Sciatic nerve (tissue), 2 donors: ENCODE data around the gene ARHGEF17. TPM values are rescaled to one million over a fixed set of nuclear protein-coding genes. Genes with fewer than 3 reads are reported as not detected.

Experiments
- ATAC-seq: fragments of 200-7000 bp; cut with Tn5 transposase; one replicate; pipeline ENCODE4 v1.9.1; 2020; ENCODE audit warnings: mild to moderate bottlenecking, moderate library complexity
- DNase-seq: peaks from one replicate; pipeline ENCODE4 v3.0.0-alpha.2; 2020; ENCODE audit warnings: low spot score
- intact Hi-C: fragments of 100-400 bp; cut with DNase I; formaldehyde crosslinking; loops from one replicate; pipeline ENCODE4 v1.14.2; 2022
- total RNA-seq: library from RNA; stranded (reverse); fragmentation: NEBNext Ultra II Directional; extraction: Animal tissue kit (Norgen Biotek cat#: 25700); gene quantifications from one replicate; pipeline ENCODE4 v1.2.1, GENCODE V29; 2021
- donor health status: DM: no; HTN: no; CAD: no.
- donor health status: DM: no; HTN: no; CAD: no.

Gene ARHGEF17
- total RNA-seq, 1 donor from 2014 or later, result 110 TPM

DNA sequence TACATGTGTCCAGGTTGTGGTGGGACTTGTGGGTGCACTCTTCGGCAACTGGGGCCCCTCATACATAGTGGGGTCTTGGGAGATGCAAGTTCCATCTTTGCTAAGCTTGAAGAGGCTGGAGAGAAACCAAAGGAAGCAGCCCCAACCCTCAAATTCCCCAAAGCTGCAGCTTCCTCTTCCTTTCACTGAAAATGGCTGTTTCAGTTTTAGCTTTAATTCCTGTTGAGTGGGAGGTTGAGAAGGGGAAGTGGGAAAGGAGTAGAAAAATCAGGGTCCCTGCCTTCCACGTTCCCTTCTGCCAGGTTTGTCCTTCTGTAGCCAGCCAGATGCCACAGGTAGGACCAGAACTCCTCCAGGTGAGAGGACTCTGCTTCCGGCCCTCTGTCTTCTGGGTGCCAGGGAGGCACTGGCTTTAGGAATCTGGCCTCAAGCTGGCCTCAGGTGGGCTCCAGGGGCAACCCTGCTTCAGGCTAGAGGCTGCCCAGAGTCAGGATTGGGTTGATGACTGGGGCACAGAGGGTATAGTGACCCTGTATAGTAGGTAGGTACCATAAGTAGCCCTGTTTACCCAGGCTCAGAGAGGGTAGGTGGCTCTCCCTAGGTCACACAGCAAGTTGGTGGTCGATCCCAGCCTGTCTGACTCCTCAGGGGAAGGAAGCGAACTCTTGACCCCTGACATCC is 19.7 kb upstream of the ARHGEF17 start:
- peak; percentile 11 for ATAC-seq
- DNase-seq, result no peak
- intact Hi-C loops, result no loop called here

DNA sequence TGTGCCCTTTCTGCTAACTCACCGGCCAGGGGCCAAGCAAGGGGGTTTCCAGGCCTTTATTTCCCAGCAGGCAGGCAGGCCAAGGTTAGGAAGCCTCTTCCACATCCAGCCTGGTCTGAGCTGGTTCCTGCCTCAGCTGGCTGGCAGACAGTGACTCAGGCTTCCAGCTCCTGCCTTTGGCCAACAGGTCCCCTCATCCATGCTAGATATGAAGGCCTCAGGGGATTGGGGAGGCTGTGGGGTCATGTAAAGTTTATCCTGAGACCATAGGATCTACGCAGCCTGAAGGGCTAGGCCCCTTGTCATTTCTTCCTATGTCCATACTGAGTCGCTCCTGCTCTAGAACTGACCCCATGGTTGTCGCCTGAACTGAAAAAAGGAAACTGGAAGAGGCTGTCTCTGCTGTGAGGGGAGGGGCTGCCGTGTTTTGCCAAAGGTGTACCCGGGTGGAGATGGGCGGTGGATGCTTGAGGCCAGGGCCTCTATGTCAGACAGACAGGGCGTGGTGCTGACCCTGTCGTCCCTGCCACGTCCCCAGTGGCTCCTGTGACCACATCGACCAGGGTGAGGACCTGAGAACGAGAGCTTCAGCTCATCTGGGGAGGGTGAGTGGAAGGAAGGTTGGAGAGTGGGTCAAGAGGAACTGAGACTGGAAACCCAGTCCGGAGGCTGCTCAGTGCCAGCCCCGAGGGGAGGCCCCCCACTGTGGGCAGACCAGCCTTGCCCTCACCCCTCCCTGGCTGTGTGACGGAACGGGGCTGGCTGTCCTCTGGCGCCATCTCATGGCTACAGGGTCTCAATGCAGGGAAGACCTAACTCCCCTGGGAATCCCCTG is 19.0 kb upstream of the ARHGEF17 start:
- intact Hi-C loops, result no loop called here
- peak; percentile 85 for DNase-seq
- ATAC-seq, result peak; percentile 89

DNA sequence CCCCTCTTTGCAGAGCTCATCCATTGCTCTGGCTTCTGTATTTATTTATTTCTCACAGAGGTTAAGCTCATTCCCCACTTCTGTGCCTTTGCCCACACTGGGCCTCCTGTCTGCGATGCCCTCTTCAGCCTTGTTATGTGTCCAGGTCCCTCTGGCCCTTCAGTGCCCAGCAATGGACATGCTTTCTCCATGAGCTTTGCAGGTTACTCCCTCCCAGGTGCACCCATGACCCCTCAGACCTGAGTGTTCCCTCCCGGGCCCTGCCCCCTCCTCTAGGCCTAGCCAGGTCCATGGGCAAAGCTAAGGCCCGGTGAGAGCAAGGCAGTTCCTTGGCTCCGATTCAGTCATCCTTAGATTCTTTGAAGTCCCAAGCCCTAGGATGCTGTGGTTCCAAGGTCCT is 17.5 kb upstream of the ARHGEF17 start:
- ATAC-seq, result no peak

DNA sequence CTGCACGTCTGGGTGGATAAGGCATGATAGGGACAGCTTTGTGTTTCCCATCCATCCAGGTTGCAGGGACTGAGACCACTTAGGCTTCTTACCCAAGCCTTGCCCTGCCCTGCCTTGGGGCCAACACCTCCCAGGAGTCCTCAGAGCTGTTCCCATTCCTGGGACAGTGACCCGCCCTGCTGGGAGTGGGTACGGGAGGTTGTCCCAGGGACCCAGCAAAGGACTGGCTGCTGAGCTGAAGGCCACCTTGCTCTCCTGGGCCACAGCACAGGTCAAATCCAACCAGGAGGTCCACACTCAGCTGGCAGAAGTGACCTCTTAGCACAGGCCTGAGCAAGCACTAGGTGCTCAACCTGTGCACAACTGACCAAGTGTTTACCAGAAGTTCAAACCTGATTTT is 16.9 kb upstream of the ARHGEF17 start:
- ATAC-seq, result no peak
- no peak for DNase-seq

More for the DNA sequence above, 17.5 kb upstream of the ARHGEF17 start:
- intact Hi-C loops, result no loop called here
- no peak for DNase-seq

DNA sequence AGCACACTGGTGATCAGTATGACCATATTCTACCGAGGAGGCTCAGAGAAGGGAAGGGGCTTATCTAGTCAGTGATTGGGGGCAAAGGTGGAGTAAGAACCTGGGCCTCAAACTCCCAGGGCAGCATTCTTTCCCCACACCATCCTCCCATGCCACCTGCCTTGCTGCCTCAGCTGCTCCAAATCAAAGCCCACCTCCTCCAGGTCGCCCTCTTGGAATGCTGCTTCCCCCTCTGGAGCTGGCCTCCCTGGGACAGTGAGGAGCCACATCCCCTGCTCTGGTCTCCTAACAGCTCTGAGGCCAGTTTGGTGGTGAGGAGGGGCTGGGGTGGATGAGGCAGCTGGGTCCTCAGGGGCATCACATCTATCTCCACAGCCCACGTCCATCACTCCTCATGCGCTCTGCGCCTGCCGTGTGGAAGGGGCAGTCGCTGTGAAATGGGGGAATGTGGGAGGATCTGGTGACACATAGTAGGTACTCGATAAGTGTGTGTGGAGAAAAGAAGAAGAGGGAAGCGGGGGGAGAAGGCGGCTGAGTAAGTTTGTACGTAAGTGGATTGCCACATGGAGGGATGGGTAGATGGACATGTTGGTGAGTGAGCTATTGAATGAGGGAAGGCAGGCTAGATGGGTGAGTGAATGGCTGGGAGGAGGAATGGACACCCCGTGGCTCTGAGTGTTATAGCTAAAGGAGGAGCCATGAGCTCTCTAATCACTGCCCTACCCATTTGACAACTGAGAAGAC is 16.1 kb upstream of the ARHGEF17 start:
- no peak for ATAC-seq
- intact Hi-C loops, result no loop called here
- DNase-seq, result no peak

More for the DNA sequence above, 16.9 kb upstream of the ARHGEF17 start:
- intact Hi-C loops, result no loop called here

DNA sequence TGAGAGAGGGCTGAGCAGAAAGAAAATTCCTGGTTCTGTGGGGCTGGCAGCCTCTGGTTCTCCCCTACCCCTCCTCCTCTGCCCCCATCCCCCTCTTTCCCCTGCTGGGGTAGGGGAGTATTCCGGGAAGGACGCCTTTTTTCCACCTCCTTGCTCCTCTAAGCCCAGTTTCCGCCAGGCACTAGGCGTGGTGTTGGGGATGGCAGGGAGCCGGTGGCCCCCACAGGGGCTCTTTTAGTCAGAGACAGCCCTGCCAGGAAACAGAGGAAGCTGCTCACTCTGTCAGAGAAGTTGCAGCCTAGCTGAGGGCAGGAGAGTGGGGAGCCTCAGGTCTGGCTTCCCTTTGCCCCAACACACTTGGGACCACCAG is 15.6 kb upstream of the ARHGEF17 start:
- intact Hi-C loops, result no loop called here
- DNase-seq (no peak), ATAC-seq (no peak)

DNA sequence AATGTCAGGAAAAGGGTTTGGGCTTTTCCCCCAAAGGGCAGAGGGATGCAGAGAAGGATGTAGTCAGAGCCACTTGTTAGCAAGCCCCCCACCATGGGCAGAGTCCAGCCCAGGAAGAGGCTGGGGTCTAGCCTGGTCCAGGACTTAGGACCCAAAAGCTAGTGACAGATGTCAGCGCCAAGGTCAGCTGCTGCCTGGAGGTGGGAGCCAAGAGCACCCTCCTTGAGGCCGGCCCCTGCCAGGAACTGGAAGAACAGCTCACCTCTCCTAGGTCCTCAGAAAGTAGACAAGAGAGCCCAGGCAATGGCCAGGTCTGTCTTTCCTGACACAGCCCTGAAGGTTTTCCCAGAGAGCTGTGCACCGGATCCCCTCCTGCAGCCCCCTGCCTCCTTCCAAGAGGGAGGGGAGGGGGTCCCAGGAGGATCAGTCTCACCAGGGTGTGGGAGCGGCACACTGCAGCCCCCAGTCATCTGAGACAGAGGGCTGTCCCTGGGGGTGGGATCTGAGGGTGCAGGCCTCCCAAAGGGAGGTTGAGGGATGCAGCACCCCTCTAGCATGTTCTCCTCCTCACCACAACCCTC is 14.6 kb upstream of the ARHGEF17 start:
- ATAC-seq, result no peak
- intact Hi-C loops, result no loop called here
- no peak for DNase-seq

DNA sequence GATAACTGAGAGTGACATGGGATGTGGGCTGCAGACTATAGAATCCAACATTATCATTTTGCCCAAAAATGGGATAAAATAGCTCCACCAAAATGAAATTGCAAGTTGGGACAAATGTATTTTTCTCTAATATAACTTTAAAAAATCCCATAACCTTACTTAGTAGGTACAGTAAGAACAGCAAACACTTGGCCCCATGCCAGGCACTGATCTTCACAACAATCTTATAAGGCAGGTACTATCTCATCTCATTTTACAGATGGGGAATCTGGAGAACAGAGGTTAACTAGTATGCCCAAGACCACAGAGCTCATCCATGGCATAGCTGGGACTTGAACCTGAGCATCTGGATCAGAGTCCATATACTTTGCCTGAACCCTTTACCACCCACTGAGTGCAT is 13.5 kb upstream of the ARHGEF17 start:
- DNase-seq (no peak), ATAC-seq (no peak)
- intact Hi-C loops, result loop anchor here (5.0 kb wide), 1 partner anchor 98 kb away; no protein-coding TSS in a partner anchor

DNA sequence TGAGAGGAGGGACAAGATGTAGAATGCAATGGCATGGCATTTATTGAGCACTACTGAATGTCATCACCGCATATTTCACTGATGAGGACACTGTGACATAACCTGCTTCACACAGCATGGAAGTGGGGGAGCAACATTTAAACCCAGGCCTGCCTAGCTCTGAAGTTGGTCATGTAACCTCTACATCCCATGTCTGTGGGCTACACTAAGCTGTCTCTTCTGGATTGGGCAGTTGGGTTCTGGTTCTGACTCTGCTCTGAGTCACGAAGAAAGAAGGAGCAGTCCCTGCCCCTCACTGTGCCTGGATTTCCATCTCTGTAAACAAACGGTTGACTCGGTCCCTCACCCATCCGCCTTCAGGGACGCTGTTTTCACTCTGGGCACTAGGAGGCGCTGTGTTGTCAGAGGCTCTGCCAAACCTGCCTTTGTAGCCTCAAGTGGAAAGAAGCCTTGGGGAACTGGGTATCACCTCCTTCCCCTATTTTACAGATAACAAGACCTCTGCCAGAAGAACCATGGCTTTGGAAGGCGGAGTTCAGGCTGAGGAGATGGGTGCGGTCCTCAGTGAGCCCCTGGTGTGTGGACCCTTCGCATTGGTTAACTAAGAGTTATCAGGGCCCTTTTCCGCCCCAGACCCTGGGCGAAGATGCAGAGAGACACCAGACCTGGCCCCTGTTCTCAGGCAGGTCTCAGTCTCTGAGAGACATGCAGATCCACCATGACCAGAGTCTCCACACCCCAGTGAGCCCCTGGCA is 12.7 kb upstream of the ARHGEF17 start:
- intact Hi-C loops, result loop anchor here (5.0 kb wide), 1 partner anchor 97 kb away; no protein-coding TSS in a partner anchor
- peak; percentile 80 for DNase-seq
- ATAC-seq, result peak; percentile 44

DNA sequence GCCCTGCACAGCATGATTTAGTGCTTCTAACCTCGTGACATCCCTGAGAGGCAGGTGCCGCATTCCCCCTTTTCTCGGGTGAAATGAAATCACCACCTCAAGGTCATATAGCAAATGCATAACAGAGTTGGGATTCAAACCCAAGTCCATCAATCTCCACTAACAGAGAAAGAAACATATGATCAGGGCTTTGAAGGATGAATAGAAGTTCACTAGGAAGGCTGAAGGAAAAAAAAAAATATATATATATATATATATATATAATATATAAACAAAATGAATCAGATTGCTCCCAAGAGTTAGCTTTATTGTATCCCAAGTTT is 12.1 kb upstream of the ARHGEF17 start:
- no peak for DNase-seq
- no peak for ATAC-seq
- intact Hi-C loops, result loop anchor here (5.0 kb wide), 1 partner anchor 96 kb away; no protein-coding TSS in a partner anchor

DNA sequence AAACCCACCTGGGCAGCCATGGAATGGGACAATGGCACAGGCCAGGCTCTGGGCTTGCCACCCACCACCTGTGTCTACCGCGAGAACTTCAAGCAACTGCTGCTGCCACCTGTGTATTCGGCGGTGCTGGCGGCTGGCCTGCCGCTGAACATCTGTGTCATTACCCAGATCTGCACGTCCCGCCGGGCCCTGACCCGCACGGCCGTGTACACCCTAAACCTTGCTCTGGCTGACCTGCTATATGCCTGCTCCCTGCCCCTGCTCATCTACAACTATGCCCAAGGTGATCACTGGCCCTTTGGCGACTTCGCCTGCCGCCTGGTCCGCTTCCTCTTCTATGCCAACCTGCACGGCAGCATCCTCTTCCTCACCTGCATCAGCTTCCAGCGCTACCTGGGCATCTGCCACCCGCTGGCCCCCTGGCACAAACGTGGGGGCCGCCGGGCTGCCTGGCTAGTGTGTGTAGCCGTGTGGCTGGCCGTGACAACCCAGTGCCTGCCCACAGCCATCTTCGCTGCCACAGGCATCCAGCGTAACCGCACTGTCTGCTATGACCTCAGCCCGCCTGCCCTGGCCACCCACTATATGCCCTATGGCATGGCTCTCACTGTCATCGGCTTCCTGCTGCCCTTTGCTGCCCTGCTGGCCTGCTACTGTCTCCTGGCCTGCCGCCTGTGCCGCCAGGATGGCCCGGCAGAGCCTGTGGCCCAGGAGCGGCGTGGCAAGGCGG is 11.4 kb upstream of the ARHGEF17 start:
- no peak for ATAC-seq
- no peak for DNase-seq
- intact Hi-C loops, result loop anchor here (5.0 kb wide), 1 partner anchor 96 kb away; no protein-coding TSS in a partner anchor

DNA sequence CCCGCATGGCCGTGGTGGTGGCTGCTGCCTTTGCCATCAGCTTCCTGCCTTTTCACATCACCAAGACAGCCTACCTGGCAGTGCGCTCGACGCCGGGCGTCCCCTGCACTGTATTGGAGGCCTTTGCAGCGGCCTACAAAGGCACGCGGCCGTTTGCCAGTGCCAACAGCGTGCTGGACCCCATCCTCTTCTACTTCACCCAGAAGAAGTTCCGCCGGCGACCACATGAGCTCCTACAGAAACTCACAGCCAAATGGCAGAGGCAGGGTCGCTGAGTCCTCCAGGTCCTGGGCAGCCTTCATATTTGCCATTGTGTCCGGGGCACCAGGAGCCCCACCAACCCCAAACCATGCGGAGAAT is 10.9 kb upstream of the ARHGEF17 start:
- DNase-seq, result no peak
- intact Hi-C loops, result loop anchor here (5.0 kb wide), 1 partner anchor 95 kb away; no protein-coding TSS in a partner anchor
- no peak for ATAC-seq

DNA sequence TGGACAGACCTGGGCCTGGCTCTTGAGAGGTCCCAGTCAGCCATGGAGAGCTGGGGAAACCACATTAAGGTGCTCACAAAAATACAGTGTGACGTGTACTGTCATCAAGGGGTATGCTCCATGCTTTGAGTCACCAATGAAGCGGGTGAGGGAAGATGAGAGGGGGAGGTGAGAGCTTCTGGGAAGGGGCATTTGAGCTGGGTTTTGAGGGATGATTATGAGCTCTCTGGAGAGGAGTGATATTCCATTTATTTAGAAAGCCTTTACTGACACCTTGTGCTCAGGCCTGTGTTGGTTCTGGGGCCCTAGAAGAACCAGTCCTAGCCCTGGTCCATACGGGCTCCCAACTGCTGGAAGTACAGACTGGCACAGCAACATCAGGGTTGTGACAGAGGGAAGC is 10.4 kb upstream of the ARHGEF17 start:
- ATAC-seq (no peak), DNase-seq (no peak)
- intact Hi-C loops, result loop anchor here (5.0 kb wide), 1 partner anchor 95 kb away; no protein-coding TSS in a partner anchor

DNA sequence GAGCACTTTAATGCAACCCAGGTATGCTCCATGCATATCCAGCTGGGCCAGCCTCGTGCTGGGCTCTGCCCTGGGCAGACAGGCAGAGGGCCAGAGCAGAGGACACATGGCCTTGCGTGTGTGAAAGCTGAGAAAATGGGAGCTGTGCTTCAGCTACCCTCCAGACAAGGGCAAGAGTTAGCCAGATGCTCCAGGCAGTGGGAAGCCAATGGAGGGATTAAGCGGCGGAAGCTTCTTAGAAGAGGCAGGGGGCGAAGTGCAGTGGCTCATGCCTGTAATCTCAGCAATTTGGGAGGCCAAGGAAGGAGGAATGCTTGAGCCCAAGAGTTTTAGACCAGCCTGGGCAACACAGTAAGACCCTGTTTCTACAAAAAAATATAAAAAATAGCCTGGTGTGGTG is 9.8 kb upstream of the ARHGEF17 start:
- ATAC-seq (no peak), DNase-seq (no peak)
- intact Hi-C loops, result loop anchor here (5.0 kb wide), 1 partner anchor 94 kb away; no protein-coding TSS in a partner anchor

DNA sequence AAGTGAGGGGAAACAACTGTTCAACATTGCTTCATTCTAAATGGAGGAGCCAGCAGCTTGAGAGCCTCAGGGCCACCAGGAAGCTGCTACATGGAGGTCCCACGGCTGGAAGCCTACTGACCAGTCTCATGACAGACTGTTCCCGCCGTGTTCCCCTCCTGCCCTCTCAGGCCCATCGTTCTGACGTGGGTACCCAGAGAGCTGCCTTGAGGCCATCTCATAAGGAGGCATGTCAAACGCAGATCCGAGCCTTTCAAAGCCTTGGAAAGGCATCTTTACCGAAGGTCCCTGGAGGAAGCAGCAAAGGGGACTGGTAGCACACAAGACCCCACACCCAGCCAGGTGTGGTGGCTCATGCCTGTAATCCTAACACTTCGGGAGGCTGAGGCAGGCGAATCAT is 8.3 kb upstream of the ARHGEF17 start:
- ATAC-seq (no peak), DNase-seq (no peak)
- intact Hi-C loops, result loop anchor here (5.0 kb wide), 1 partner anchor 93 kb away; no protein-coding TSS in a partner anchor

DNA sequence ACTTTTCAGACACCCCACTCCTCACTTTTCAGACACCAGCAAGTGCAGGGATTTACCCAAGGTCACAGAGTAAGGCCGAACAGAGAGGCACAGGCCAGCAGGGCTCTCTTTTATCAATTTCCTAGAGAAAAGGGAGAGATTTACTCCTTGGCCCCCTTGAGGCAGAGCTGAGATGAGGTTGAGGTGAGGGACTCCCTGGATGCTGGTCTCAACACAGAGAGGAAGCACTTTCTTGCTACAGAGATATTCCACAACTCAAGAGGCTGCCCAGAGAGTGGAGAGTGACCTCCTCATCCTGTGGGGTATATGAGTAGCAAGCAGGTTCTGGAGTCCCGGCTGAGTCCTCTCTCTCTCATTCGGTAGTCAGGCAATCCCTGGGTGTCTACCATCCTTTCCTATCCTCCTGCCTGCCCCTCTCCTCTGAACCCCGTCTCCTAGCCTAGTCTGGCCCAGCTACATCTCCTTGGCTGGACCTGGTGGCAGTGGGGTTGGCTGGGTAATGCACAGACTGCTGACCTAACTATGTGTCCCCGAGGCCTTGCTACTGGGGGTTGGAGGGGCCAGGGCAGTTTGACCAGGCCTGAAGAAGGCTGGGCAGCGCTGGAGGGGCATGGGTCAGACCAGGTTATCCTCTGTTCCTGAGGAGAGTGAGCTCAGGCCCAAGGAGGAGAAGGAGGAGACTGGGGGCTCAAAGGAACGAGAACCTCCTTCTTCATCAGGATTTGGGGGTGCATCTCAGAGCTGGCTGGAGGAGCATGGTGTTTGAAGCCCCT is 1.8 kb upstream of the ARHGEF17 start:
- no peak for ATAC-seq
- DNase-seq, result no peak

DNA sequence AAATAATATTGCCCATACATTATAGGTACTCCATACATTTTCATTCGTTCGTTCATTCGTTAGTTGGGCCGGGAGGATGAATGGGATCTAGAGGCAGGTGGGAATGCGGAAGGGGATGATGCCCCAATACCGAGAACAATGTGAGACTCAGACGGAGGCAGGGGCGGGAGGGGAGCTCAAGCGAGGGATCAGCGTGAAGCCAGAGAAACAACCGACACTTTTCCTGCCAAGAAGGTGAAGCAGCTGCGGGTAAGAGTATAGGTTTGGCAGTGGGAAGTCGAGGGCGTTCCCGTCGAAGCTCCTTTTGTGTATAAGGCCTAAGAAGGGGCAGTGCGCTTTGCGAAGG is 1.1 kb upstream of the ARHGEF17 start:
- intact Hi-C loops, result loop anchor here (2.0 kb wide), 1 partner anchor 28 kb away; no protein-coding TSS in a partner anchor
- DNase-seq (no peak), ATAC-seq (no peak)

More for the DNA sequence above, 1.8 kb upstream of the ARHGEF17 start:
- intact Hi-C loops, result loop anchor here (2.0 kb wide), 1 partner anchor 29 kb away; no protein-coding TSS in a partner anchor
